ENCODE data around the gene PDZD7. TPM values are rescaled to one million over a fixed set of nuclear protein-coding genes. Genes with fewer than 3 reads are reported as not detected.
A peak's percentile ranks its signal among the peaks of the same experiment; 100 is the strongest.

PDZD7 gene
- total and polyA plus RNA-seq, 4 experiments from 2014 or later, result 0.20 to 1.8 (median 0.70) TPM

DNA sequence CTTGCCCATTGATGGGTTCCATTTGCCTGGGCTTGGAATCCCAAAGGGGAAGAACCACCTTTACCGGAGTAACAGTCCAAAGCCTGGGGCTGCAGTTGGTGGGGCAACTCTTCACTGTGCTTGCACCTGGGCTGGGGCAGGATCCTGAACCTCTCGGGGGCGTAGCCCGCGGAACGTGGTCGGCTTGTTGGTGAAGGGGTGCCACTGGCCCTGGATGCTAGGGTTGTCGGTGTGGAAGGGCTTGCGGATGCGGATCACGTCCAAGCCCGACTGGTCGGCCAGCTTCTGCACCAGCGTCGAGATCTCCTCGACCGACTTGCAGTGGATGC lies 44.3 kb downstream of the PDZD7 start:
- Histone ChIP-seq H3K27ac (ENCODE audit: low read depth, low read length) (peak overlapping the region; percentile 71), H3K36me3 (ENCODE audit: insufficient read depth, low read length) (peaks cover 23% of the 10 kb centered on the region), H3K4me1 (ENCODE audit: insufficient read depth, low read length) (peaks cover 25% of the 10 kb centered on the region), H3K9me3 (ENCODE audit: control insufficient read depth in 1 of 2, low read length in 2 of 2) (no peaks in the 10 kb centered on the region), H3K27me3 (ENCODE audit: insufficient read depth, low read length) (no peaks in the 10 kb centered on the region), H3K4me3 (ENCODE audit: low read length in 2 of 2) (peak overlapping the region; percentile 67 to 91)
- Mint-ChIP-seq H3K36me3 (peaks cover 33 to 49% of the 10 kb centered on the region in 2 donors), H3K27me3 (no peaks in the 10 kb centered on the region), H3K9me3 (no peaks in the 10 kb centered on the region), H3K4me1 (peaks cover 16 to 44% (median 32%) of the 10 kb centered on the region in 4 donors), H3K27ac (peak overlapping the region in 2 of 7 donors; percentile 91 to 97), H3K4me3 (peak overlapping the region; percentile 85 to 98 (median 94))
- no peak for DNase-seq
- ChIA-PET POLR2A (ENCODE audit: partially characterized antibody) (interaction anchor here (0.6 to 6.4 kb wide), 5 partner anchors 11 to 74 kb away, joined by 3 to 84 read pairs (median 7); partner anchors contain the start of genes LZTS2, PDZD7, SFXN3 and SLF2), CTCF (ENCODE audit: partially characterized antibody) (interaction anchor here (0.8 to 5.1 kb wide), 2 partner anchors 11 to 55 kb away, joined by 3 to 46 read pairs; no protein-coding TSS in a partner anchor)
- intact Hi-C loops (cut with micrococcal nuclease), result loop anchor here (2.0 kb wide), 2 partner anchors 44 to 74 kb away; partner anchors contain the start of genes PDZD7, SFXN3 and SLF2

DNA sequence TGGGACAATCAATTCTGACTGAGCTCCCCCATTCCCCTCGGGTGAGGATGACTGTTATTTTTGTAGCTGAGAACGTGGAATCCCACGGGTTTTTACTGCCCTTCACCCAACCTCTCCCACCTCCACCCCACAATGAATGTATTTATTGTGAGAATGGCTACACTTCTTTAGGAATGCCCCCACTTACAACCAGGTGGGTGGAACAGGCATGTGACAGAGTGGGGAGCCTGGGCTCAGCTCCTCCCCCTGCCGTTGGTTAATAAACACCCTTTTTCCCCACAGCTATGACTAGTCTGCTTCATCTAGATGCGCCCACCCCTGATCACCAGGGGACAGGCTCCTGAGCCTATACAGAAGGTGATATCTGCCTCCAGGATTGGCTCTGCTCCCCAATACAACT lies 45.6 kb downstream of the PDZD7 start:
- no peak for DNase-seq
- Mint-ChIP-seq H3K27me3 (no peaks in the 10 kb centered on the region), H3K9me3 (no peaks in the 10 kb centered on the region), H3K36me3 (peaks cover 23 to 49% of the 10 kb centered on the region in 2 donors), H3K27ac (peak overlapping the region in 2 of 7 donors; percentile 13 to 66), H3K4me1 (peaks cover 12 to 42% (median 26%) of the 10 kb centered on the region in 4 donors), H3K4me3 (peak overlapping the region in 6 of 8 donors; percentile 51 to 98 (median 92))
- CTCF ChIA-PET (ENCODE audit: partially characterized antibody), result interaction anchor here (1.0 to 5.1 kb wide), 3 partner anchors 12 to 65 kb away, joined by 3 to 46 read pairs (median 5); no protein-coding TSS in a partner anchor
- Histone ChIP-seq H3K27me3 (ENCODE audit: insufficient read depth, low read length) (no peaks in the 10 kb centered on the region), H3K9me3 (ENCODE audit: control insufficient read depth in 1 of 2, low read length in 2 of 2) (no peaks in the 10 kb centered on the region), H3K36me3 (ENCODE audit: insufficient read depth, low read length) (peaks cover 14% of the 10 kb centered on the region), H3K4me1 (ENCODE audit: insufficient read depth, low read length) (peaks cover 25% of the 10 kb centered on the region), H3K4me3 (ENCODE audit: low read length in 2 of 2) (no peak overlapping the region), H3K27ac (ENCODE audit: low read depth, low read length) (no peak overlapping the region)
- POLR2A ChIA-PET (ENCODE audit: partially characterized antibody), result interaction anchor here (6.4 kb wide), 1 partner anchor 13 kb away, joined by 84 read pairs; the partner anchor contains the start of gene LZTS2
- intact Hi-C loops (cut with micrococcal nuclease), result no loop called here

DNA sequence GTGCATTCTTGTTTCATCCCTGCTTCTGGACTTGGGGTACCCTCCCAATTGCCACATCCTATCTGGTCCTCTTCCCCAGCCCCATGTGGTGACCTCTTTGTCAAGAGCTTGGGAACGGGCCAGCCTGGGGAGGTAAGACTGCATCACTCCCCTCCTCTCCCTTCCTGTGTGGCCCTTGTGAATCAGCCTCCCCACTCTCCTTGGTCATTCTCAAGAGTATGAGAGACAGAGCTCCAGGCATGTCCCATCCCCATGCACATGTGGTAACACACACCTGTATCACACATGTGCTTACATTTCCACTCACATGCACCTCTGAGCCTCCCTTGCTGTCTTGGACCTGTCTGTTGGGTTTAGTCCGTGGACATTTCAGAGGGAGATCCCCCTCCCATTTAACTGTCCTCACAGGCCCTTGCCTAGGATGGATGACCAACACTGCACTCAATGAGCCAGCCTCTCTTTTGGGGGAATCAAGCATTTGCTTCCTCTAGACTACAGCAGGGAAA lies 46.2 kb downstream of the PDZD7 start:
- no peak for DNase-seq
- intact Hi-C loops (cut with micrococcal nuclease), result no loop called here
- CTCF ChIA-PET (ENCODE audit: partially characterized antibody), result interaction anchor here (1.7 to 5.1 kb wide), 2 partner anchors 13 to 66 kb away, joined by 5 to 46 read pairs; no protein-coding TSS in a partner anchor
- peaks cover 13% of the 10 kb centered on the region for H3K36me3 ChIP-seq (ENCODE audit: insufficient read depth, low read length)
- POLR2A ChIA-PET (ENCODE audit: partially characterized antibody), result interaction anchor here (6.4 kb wide), 1 partner anchor 13 kb away, joined by 84 read pairs; the partner anchor contains the start of gene LZTS2
- H3K27ac ChIP-seq (ENCODE audit: low read depth, low read length), result no peak overlapping the region
- no peaks in the 10 kb centered on the region for H3K9me3 ChIP-seq (ENCODE audit: control insufficient read depth in 1 of 2, low read length in 2 of 2)
- H3K4me1 ChIP-seq (ENCODE audit: insufficient read depth, low read length), result peaks cover 25% of the 10 kb centered on the region
- H3K27me3 Mint-ChIP-seq, result no peaks in the 10 kb centered on the region
- peak overlapping the region in 1 of 8 donors; percentile 3 for H3K4me3 Mint-ChIP-seq
- no peak overlapping the region for H3K4me3 ChIP-seq (ENCODE audit: low read length in 2 of 2)
- H3K4me1 Mint-ChIP-seq, result peaks cover 11 to 39% (median 25%) of the 10 kb centered on the region in 4 donors
- peaks cover 21 to 51% of the 10 kb centered on the region in 2 donors for H3K36me3 Mint-ChIP-seq
- H3K27me3 ChIP-seq (ENCODE audit: insufficient read depth, low read length), result no peaks in the 10 kb centered on the region
- H3K9me3 Mint-ChIP-seq, result no peaks in the 10 kb centered on the region
- H3K27ac Mint-ChIP-seq, result no peak overlapping the region

DNA sequence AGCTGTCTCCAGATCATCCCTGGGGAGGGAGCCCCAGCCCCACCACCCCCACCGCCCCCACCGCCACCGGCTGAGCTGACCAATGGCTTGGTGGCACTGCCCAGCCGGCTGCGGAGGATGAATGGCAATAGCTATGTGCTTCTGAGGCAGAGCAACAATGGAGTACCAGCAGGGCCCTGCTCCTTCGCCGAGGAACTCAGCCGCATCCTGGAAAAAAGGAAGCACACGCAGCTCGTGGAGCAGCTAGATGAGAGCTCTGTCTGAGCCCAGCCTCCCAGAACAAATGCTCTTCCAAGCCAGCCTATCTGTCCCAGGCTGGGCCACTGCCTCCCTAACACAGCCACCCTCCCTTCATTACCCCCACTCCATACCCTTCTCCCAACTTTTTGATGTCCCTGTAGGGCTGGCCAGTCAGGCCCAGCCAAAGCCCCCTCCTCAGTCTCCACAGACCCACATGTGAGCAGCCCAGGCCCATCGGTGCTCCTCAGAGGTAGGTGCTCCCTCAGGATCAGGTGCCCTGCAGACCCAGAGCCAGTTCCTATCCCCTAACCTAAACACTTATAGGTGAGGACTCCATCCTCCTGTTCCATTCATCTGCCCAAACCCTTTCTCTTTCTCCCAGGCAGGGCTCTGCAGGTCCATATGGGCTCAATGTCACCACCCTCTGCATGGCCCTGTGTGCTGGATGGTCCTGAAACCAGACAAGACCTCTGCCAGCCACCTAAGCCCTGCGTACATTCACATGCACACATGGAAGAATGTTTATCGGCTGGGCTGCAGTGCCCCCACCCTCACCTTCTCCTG lies 46.9 kb downstream of the PDZD7 start:
- Mint-ChIP-seq H3K36me3 (peaks cover 21 to 52% of the 10 kb centered on the region in 2 donors), H3K4me1 (peaks cover 8 to 32% (median 25%) of the 10 kb centered on the region in 4 donors), H3K9me3 (no peaks in the 10 kb centered on the region), H3K27ac (peak overlapping the region in 1 of 7 donors; percentile 77), H3K27me3 (no peaks in the 10 kb centered on the region), H3K4me3 (peak overlapping the region in 2 of 8 donors; percentile 21 to 69)
- Histone ChIP-seq H3K27ac (ENCODE audit: low read depth, low read length) (no peak overlapping the region), H3K4me3 (ENCODE audit: low read length in 2 of 2) (no peak overlapping the region), H3K27me3 (ENCODE audit: insufficient read depth, low read length) (no peaks in the 10 kb centered on the region), H3K36me3 (ENCODE audit: insufficient read depth, low read length) (peaks cover 7% of the 10 kb centered on the region), H3K4me1 (ENCODE audit: insufficient read depth, low read length) (peaks cover 25% of the 10 kb centered on the region), H3K9me3 (ENCODE audit: control insufficient read depth in 1 of 2, low read length in 2 of 2) (no peaks in the 10 kb centered on the region)
- ChIA-PET POLR2A (ENCODE audit: partially characterized antibody) (interaction anchor here (6.4 kb wide), 1 partner anchor 14 kb away, joined by 84 read pairs; the partner anchor contains the start of gene LZTS2), CTCF (ENCODE audit: partially characterized antibody) (interaction anchor here (1.7 kb wide), 1 partner anchor 67 kb away, joined by 5 read pairs; no protein-coding TSS in a partner anchor)
- no peak for DNase-seq
- intact Hi-C loops (cut with micrococcal nuclease), result no loop called here

DNA sequence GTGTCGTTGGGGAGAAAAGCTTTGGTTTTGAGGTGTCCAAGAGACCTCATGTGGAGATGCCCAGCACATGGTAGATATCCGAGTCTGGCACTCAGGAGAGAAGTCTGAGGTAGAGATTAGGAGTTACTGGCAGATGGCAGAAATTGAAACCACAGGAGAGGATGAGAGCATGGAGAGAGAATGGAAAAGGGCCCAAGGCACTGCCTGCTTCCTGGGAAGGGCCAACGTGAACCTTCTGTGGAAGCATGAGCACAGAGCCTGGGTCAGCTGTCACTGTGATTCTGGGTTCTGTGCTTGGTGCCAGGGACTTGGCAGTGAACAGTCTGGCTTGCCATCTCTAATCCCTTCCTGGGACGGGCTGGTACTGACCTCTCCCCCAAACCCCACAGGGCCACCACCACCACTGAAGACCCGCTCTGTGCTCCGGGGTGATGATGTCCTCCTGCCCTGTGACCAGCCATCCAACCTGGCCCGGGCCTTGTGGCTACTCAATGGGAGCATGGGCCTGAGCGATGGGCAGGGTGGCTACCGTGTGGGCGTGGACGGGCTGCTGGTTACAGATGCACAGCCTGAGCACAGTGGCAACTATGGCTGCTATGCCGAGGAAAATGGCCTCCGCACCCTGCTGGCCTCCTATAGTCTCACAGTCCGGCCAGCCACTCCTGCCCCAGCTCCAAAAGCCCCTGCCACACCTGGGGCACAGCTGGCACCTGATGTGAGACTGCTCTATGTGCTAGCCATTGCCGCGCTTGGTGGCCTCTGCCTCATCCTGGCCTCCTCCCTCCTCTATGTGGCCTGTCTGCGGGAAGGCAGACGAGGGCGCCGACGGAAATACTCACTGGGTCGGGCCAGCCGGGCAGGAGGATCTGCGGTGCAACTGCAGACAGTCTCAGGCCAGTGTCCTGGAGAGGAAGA lies 47.8 kb downstream of the PDZD7 start:
- peaks cover 8 to 30% (median 25%) of the 10 kb centered on the region in 4 donors for H3K4me1 Mint-ChIP-seq
- peak overlapping the region in 2 of 8 donors; percentile 25 to 59 for H3K4me3 Mint-ChIP-seq
- no peaks in the 10 kb centered on the region for H3K27me3 Mint-ChIP-seq

DNA sequence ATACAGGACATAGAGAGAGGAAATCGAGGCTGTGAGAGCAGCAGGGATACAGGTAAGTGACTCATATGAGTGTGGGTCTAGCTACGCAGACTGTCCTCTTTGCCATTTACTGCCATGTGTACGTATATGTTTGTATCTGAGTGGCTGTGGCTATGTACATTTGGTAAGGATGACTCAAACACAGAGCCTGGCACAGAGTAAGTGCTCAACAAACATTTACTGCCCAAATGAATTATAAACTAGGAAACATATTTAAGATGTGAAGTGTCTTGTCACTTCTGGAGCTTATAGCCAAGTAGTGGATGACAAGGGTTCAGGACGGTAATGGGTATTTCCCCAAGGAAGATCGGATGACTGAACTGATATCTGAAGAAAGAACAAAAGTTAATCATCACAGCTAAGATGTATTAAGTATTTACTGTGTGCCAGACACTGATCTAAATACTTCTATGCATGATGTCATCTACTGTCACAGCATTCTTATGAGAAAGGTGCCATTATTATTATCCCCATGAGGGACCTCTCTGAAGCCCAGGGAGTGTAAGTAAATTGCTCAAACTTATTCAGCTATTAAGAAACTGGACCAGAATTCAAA lies 49.7 kb downstream of the PDZD7 start:
- Histone ChIP-seq H3K27me3 (ENCODE audit: insufficient read depth, low read length) (no peaks in the 10 kb centered on the region), H3K4me1 (ENCODE audit: insufficient read depth, low read length) (peaks cover 4% of the 10 kb centered on the region), H3K27ac (ENCODE audit: low read depth, low read length) (no peak overlapping the region), H3K4me3 (ENCODE audit: low read length in 2 of 2) (no peak overlapping the region), H3K9me3 (ENCODE audit: control insufficient read depth in 1 of 2, low read length in 2 of 2) (no peaks in the 10 kb centered on the region), H3K36me3 (ENCODE audit: insufficient read depth, low read length) (peaks cover 7% of the 10 kb centered on the region)
- Mint-ChIP-seq H3K27me3 (no peaks in the 10 kb centered on the region), H3K9me3 (no peaks in the 10 kb centered on the region), H3K4me1 (peaks cover 1 to 12% (median 11%) of the 10 kb centered on the region in 4 donors), H3K36me3 (peaks cover 13 to 50% of the 10 kb centered on the region in 2 donors), H3K27ac (peak overlapping the region in 1 of 7 donors; percentile 13), H3K4me3 (no peak overlapping the region)
- ChIA-PET POLR2A (ENCODE audit: partially characterized antibody) (no interaction called here), CTCF (ENCODE audit: partially characterized antibody) (interaction anchor here (1.0 to 1.2 kb wide), 2 partner anchors 17 to 33 kb away, joined by 3 to 5 read pairs; no protein-coding TSS in a partner anchor)
- intact Hi-C loops (cut with micrococcal nuclease), result no loop called here
- DNase-seq, result no peak

More for the DNA sequence above, 47.8 kb downstream of the PDZD7 start:
- H3K27ac ChIP-seq (ENCODE audit: low read depth, low read length), result no peak overlapping the region
- no peak for DNase-seq
- no peaks in the 10 kb centered on the region for H3K27me3 ChIP-seq (ENCODE audit: insufficient read depth, low read length)
- H3K4me3 ChIP-seq (ENCODE audit: low read length in 2 of 2), result no peak overlapping the region
- H3K4me1 ChIP-seq (ENCODE audit: insufficient read depth, low read length), result peaks cover 18% of the 10 kb centered on the region
- no peaks in the 10 kb centered on the region for H3K9me3 Mint-ChIP-seq
- ChIA-PET CTCF (ENCODE audit: partially characterized antibody) (no interaction called here), POLR2A (ENCODE audit: partially characterized antibody) (no interaction called here)
- peaks cover 7% of the 10 kb centered on the region for H3K36me3 ChIP-seq (ENCODE audit: insufficient read depth, low read length)
- peaks cover 21 to 58% of the 10 kb centered on the region in 2 donors for H3K36me3 Mint-ChIP-seq
- H3K9me3 ChIP-seq (ENCODE audit: control insufficient read depth in 1 of 2, low read length in 2 of 2), result no peaks in the 10 kb centered on the region
- intact Hi-C loops (cut with micrococcal nuclease), result no loop called here
- peak overlapping the region in 1 of 7 donors; percentile 4 for H3K27ac Mint-ChIP-seq
